Esophagus squamous epithelium (tissue), 5 donors: ENCODE data around the gene BCL10. TPM values are rescaled to one million over a fixed set of nuclear protein-coding genes. Genes with fewer than 3 reads are reported as not detected.
A peak's percentile ranks its signal among the peaks of the same experiment; 100 is the strongest.

Source experiments
- DNase-seq: peaks from one replicate; lab custom pipeline; 2025; lab: John Stamatoyannopoulos, UW
- H3K27ac ChIP-seq, 4 donors: fragments of 200-600 bp; sonication (generic); one replicate each; pipeline ENCODE4 v1.5.1; 2016 to 2019; ENCODE audit warnings: mild to moderate bottlenecking in 1 of 4
- H3K27me3 ChIP-seq, 4 donors: fragments of 200-600 bp; sonication (generic); 1 replicate in 3 of 4; 2 replicates in 1 of 4; pipeline versions ENCODE4 v1.5.1 to v1.6.0; 2017 to 2021; ENCODE audit warnings: antibody characterized with exemption in 1 of 4
- H3K36me3 ChIP-seq, 3 donors: fragments of 200-600 bp; sonication (generic); one replicate each; pipeline ENCODE4 v1.5.1; 2016 to 2019
- H3K4me1 ChIP-seq, 3 donors: fragments of 200-600 bp; sonication (generic); one replicate each; pipeline ENCODE4 v1.5.1; 2017 to 2019
- H3K4me3 ChIP-seq, 4 donors: fragments of 200-600 bp; sonication (generic); 1 replicate in 3 of 4; 2 replicates in 1 of 4; pipeline ENCODE4 v1.5.1; 2016 to 2019; ENCODE audit warnings: mild to moderate bottlenecking in 2 of 4, moderate library complexity in 1 of 4
- H3K9me3 ChIP-seq, 3 donors: fragments of 200-600 bp; sonication (generic); one replicate each; pipeline ENCODE4 v1.5.1; 2016 to 2019
- POLR2A ChIP-seq, 4 donors: fragments of 450-650 bp; IDR thresholded peaks; one replicate each; pipeline ENCODE4 v1.6.1; 2017; ENCODE audit warnings: antibody characterized with exemption in 4 of 4, mild to moderate bottlenecking in 4 of 4, moderate library complexity in 3 of 4
- WGBS, 2 donors: methylation state at CpG; one replicate each; pipeline ENCODE4 v1.1.5; 2018; 5-methylcytosine and 5-hydroxymethylcytosine counted together
- intact Hi-C: fragments of 100-400 bp; cut with DNase I; formaldehyde crosslinking; loops from one replicate; pipeline ENCODE4 v1.15.0; 2022
- total RNA-seq, 4 donors: library from RNA; depleted of rRNA; stranded (reverse); fragments of >200 nt; gene quantifications; one replicate each; pipeline ENCODE4 v1.1.0, GENCODE V29; 2016
- TF ChIP-seq, protein P1 (sequence below), 6 experiments: fragments of 450-650 bp in 4 of 6; fragments of 200-600 bp in 2 of 6; sonication (generic) in 2 of 6; IDR thresholded peaks; one replicate each; pipeline ENCODE4 v1.5.1; 2016 to 2019; ENCODE audit warnings: antibody characterized with exemption in 6 of 6, mild to moderate bottlenecking in 4 of 6, moderate library complexity in 4 of 6
- donor health status: DM: yes; HTN: yes; CAD: no.

The BCL10 gene
- total RNA-seq, 4 donors from 2014 or later, result 24.4 to 42.3 (median 27.0) TPM

DNA sequence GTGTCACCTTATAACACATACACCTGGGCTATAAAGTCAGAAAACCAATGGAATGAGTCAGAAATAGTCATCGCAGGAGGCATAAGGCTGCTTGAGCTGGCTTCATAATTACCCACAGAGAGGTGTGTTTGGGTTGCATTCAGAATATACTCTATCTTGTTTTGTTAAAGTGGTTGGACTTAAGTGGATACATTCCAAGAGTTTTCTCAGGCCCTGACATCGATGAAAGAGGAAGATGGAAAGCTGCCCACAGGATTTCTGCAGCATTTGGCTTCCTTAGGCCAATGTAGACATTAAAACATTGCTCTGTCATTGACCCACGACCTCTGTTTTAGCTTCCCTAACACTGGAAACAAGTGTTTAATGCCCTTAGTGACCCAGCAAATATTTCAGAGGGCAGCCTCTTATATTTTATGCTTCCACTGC lies 18.6 kb upstream of the BCL10 start:
- Histone ChIP-seq H3K27ac (peak overlapping the region; percentile 50 to 79 (median 66)), H3K36me3 (no peaks in the 10 kb centered on the region), H3K9me3 (no peaks in the 10 kb centered on the region), H3K4me1 (peaks cover 15 to 68% (median 37%) of the 10 kb centered on the region in 3 donors), H3K27me3 (no peaks in the 10 kb centered on the region), H3K4me3 (no peak overlapping the region)
- TF ChIP-seq, protein P1, sequence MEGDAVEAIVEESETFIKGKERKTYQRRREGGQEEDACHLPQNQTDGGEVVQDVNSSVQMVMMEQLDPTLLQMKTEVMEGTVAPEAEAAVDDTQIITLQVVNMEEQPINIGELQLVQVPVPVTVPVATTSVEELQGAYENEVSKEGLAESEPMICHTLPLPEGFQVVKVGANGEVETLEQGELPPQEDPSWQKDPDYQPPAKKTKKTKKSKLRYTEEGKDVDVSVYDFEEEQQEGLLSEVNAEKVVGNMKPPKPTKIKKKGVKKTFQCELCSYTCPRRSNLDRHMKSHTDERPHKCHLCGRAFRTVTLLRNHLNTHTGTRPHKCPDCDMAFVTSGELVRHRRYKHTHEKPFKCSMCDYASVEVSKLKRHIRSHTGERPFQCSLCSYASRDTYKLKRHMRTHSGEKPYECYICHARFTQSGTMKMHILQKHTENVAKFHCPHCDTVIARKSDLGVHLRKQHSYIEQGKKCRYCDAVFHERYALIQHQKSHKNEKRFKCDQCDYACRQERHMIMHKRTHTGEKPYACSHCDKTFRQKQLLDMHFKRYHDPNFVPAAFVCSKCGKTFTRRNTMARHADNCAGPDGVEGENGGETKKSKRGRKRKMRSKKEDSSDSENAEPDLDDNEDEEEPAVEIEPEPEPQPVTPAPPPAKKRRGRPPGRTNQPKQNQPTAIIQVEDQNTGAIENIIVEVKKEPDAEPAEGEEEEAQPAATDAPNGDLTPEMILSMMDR (IDR thresholded peaks at IDR 0.05), result no peak
- TF ChIP-seq POLR2A (IDR thresholded peaks at IDR 0.05), result no peak
- no peak for DNase-seq
- intact Hi-C loops, result no loop called here
- 18 to 29% methylated on average over 3 of the region's 3 CpGs for WGBS, 2 donors

DNA sequence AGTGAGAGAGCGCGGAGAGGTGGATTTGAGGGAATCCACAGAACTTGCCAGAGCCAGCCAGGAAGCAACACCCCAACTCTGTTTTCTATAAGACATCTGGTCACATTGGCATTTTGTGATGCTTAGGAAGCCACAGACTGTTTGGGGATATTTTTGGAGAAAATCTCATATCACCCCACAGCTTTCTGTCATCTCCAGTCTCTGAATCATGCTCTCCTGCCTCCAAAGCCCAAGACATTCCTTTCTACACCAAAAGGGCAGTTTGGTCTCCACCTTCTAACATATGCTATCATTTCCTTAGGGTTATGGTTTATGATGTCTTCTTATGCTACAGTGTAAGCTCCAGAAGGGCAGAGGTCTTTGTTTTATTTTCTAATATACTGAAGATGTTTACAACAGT lies 14.4 kb upstream of the BCL10 start:
- Histone ChIP-seq H3K4me1 (peaks cover 6 to 48% (median 18%) of the 10 kb centered on the region in 3 donors), H3K27me3 (no peaks in the 10 kb centered on the region), H3K36me3 (no peaks in the 10 kb centered on the region), H3K27ac (peak overlapping the region; percentile 63 to 85 (median 80)), H3K9me3 (no peaks in the 10 kb centered on the region), H3K4me3 (no peak overlapping the region)
- WGBS, 2 donors, result 94% methylated on average over 2 of the region's 2 CpGs
- intact Hi-C loops, result no loop called here
- DNase-seq, result no peak
- TF ChIP-seq, protein P1 (IDR thresholded peaks at IDR 0.05), result no peak
- TF ChIP-seq POLR2A (IDR thresholded peaks at IDR 0.05), result no peak

DNA sequence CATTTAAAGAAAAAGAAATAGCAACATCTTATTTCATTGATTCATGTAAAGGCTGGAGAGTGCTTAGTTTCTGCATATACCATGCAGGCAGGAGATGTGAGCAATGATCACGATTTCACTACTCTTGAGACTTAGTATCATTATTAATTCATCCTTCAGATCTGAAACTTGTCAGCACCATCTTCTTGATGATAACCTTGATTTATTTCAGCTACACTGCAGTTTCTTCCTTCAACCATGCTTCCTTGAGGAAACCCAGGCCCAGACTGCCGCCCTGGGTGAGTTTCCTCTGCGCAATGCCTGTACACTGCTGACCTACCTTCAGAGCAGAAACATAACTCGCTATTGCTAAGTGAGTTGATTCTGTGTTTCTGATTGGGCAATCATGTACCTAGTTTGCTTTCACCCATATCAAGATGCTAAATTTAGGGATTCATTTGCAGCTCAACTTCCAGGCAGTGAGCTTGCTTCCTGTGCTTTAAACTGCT lies 13.5 kb upstream of the BCL10 start:
- intact Hi-C loops, result no loop called here
- Histone ChIP-seq H3K4me3 (no peak overlapping the region), H3K27me3 (no peaks in the 10 kb centered on the region), H3K36me3 (no peaks in the 10 kb centered on the region), H3K4me1 (peaks cover 0 to 39% (median 10%) of the 10 kb centered on the region in 3 donors), H3K9me3 (no peaks in the 10 kb centered on the region), H3K27ac (peak overlapping the region; percentile 63 to 85 (median 80))
- no peak for TF ChIP-seq POLR2A (IDR thresholded peaks at IDR 0.05)
- TF ChIP-seq, protein P1 (IDR thresholded peaks at IDR 0.05), result no peak
- WGBS, 2 donors, result 23 to 40% methylated on average over 4 of the region's 4 CpGs
- no peak for DNase-seq

DNA sequence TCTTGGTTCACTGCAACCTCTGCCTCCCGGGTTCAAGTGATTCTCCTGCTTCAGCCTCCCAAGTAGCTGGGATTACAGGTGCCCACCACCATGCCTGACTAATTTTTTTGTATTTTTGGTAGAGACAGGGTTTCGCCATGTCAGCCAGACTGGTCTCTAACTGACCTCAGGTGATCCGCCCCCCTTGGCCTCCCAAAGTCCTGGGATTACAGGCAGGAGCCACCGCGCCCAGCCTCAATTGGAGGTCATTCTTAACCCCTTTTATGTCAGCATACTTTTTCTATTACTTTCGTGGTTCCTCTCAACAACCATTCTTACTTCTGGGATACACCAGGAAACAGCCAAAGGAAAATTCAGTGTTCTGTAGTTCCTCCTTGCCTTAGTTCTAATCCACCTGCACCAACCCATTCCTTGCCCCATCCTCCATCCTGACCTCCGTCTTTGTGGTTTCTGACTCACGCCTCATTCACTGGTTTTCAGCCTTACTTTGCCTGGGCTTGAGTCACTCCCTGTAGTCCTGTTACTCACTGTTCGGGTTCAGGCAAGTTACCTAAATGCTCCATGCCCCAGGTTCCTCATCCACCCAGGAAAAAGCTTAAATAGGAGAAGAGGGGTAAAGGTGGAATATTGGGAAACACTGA lies 12.9 kb upstream of the BCL10 start:
- Histone ChIP-seq H3K27ac (peak overlapping the region; percentile 63 to 85 (median 80)), H3K4me3 (no peak overlapping the region), H3K36me3 (no peaks in the 10 kb centered on the region), H3K9me3 (no peaks in the 10 kb centered on the region), H3K27me3 (no peaks in the 10 kb centered on the region), H3K4me1 (peaks cover 0 to 36% (median 10%) of the 10 kb centered on the region in 3 donors)
- no peak for TF ChIP-seq POLR2A (IDR thresholded peaks at IDR 0.05)
- TF ChIP-seq, protein P1 (IDR thresholded peaks at IDR 0.05), result no peak
- intact Hi-C loops, result no loop called here
- no peak for DNase-seq
- 45 to 65% methylated on average over 8 to 9 of the region's 9 CpGs for WGBS, 2 donors

- Histone ChIP-seq H3K36me3 (no peaks in the 10 kb centered on the region), H3K9me3 (no peaks in the 10 kb centered on the region), H3K4me1 (peaks cover 4 to 42% (median 17%) of the 10 kb centered on the region in 3 donors), H3K4me3 (no peak overlapping the region), H3K27ac (no peak overlapping the region), H3K27me3 (no peaks in the 10 kb centered on the region)
- DNase-seq, result no peak
- no peak for TF ChIP-seq POLR2A (IDR thresholded peaks at IDR 0.05)
- TF ChIP-seq, protein P1 (IDR thresholded peaks at IDR 0.05), result no peak
- WGBS, 2 donors, result no CpG with 5 or more reads among the region's 2 CpGs
- intact Hi-C loops, result no loop called here
Observed at GRCh38 chr1:85284202-85284601, 7.8 kb upstream of the BCL10 start.
